HepG2 (cell line): ENCODE data around the gene DPYD. TPM values are rescaled to one million over a fixed set of nuclear protein-coding genes. Genes with fewer than 3 reads are reported as not detected.

Experiments
- ATAC-seq: fragments of 200-7000 bp; cut with Tn5 transposase; 3 replicates; pipeline ENCODE4 v1.9.1; 2020; ENCODE audit warnings: mild to moderate bottlenecking, moderate library complexity
- BruUV-seq: library from RNA; stranded (reverse); fragments of 400-500 nt; replicated peaks from 2 replicates; lab custom pipeline; 2021; lab: Mats Ljungman, UMichigan
- CTCF ChIA-PET: fragments of 300-600 bp; formaldehyde crosslinking; extraction: SDS; loops from one replicate; lab custom pipeline; 2021; ENCODE audit warnings: low total read pairs, inconsistent platforms, low intra/inter-chr PET ratio; lab: Yijun Ruan, JAX
- POLR2A ChIA-PET: fragments of 350-600 bp; sonication (Branson Sonifier 250); formaldehyde crosslinking; loops from one replicate; lab custom pipeline; 2020; ENCODE audit warnings: antibody characterized with exemption, inconsistent platforms; lab: Yijun Ruan, JAX
- DNase-seq: peaks from one replicate; pipeline ENCODE4 v3.0.0-alpha.2; 2015; ENCODE audit warnings: low spot score
- FAIRE-seq: peaks from 3 replicates; lab custom pipeline; 2011; peaks lifted over from hg19 to GRCh38; lab: Jason Lieb, UNC
- H2AFZ ChIP-seq: one replicate; pipeline ENCODE4 v1.6.1; 2011; ENCODE audit warnings: low read length, inconsistent platforms
- H3K27ac ChIP-seq: fragments of 300-600 bp; 3 replicates; pipeline ENCODE4 v1.8.0; 2011; ENCODE audit warnings: mixed run types, mild to moderate bottlenecking, mixed read lengths, low read length, inconsistent platforms; ENCODE audit not compliant: insufficient read depth; ENCODE audit errors: extremely low read length
- H3K27me3 ChIP-seq, 2 experiments: fragments of 200-600 bp in 1 of 2; 2 replicates in 1 of 2; 3 replicates in 1 of 2; pipeline versions ENCODE4 v1.6.0 to v1.8.0; 2011; ENCODE audit warnings: low read length in 2 of 2, mild to moderate bottlenecking in 2 of 2, moderate library complexity in 2 of 2, inconsistent platforms in 1 of 2; ENCODE audit not compliant: insufficient read depth in 2 of 2, control insufficient read depth in 1 of 2
- H3K36me3 ChIP-seq, 2 experiments: fragments of 200-600 bp in 1 of 2; replicated peaks in 1 of 2; 2 replicates in 1 of 2; 3 replicates in 1 of 2; pipeline versions ENCODE4 v1.5.1 to v1.8.0; 2011; ENCODE audit warnings: low read length in 2 of 2, inconsistent platforms in 1 of 2; ENCODE audit not compliant: insufficient read depth in 2 of 2, control insufficient read depth in 1 of 2
- H3K4me1 ChIP-seq: 2 replicates; pipeline ENCODE4 v1.5.1; 2012; ENCODE audit warnings: low read length, inconsistent platforms; ENCODE audit not compliant: insufficient read depth
- H3K4me2 ChIP-seq: 2 replicates; pipeline ENCODE4 v1.6.0; 2011; ENCODE audit warnings: low read depth, low read length, inconsistent platforms
- H3K4me3 ChIP-seq, 3 experiments: fragments of 200-600 bp in 1 of 3; sonication (generic), shearing (Covaris generic) in 1 of 3; replicated peaks in 1 of 3; 2 replicates each; pipeline ENCODE4 v1.5.1; 2011 to 2016; ENCODE audit warnings: low read length in 3 of 3, inconsistent platforms in 2 of 3, low read depth in 2 of 3, mild to moderate bottlenecking in 2 of 3, control low read depth in 1 of 3, mixed read lengths in 1 of 3; ENCODE audit not compliant: insufficient read depth in 1 of 3
- H3K79me2 ChIP-seq: one replicate; pipeline ENCODE4 v1.6.1; 2011; ENCODE audit warnings: low read length, inconsistent platforms; ENCODE audit not compliant: insufficient read depth
- H3K9ac ChIP-seq: 2 replicates; pipeline ENCODE4 v1.6.0; 2011; ENCODE audit warnings: mild to moderate bottlenecking, low read depth, low read length, inconsistent platforms; ENCODE audit not compliant: insufficient read depth
- H3K9me3 ChIP-seq: 2 replicates; pipeline ENCODE4 v1.5.1; 2012; ENCODE audit warnings: mild to moderate bottlenecking, low read length
- H4K20me1 ChIP-seq: 2 replicates; pipeline ENCODE4 v1.6.0; 2011; ENCODE audit warnings: inconsistent platforms, mild to moderate bottlenecking, low read length, moderate library complexity; ENCODE audit not compliant: insufficient read depth
- AHR ChIP-seq: IDR thresholded peaks from 2 replicates; pipeline ENCODE4 v1.6.1; 2018; ENCODE audit warnings: missing genetic modification reagents, missing compliant biosample characterization
- HOXA3 ChIP-seq: sonication (generic); formaldehyde crosslinking; IDR thresholded peaks from 2 replicates; pipeline ENCODE4 v1.5.0; 2020; ENCODE audit warnings: missing genetic modification reagents
- RFX5 ChIP-seq: IDR thresholded peaks from 2 replicates; pipeline ENCODE4 v1.6.1; 2011; ENCODE audit warnings: low read depth, low read length, improper control_type of control experiment
- SNAI1 ChIP-seq: sonication (generic); formaldehyde crosslinking; IDR thresholded peaks from 2 replicates; pipeline ENCODE4 v1.5.0; 2020; ENCODE audit warnings: mild to moderate bottlenecking, missing genetic modification reagents, borderline replicate concordance
- ZNF138 ChIP-seq: sonication (generic); formaldehyde crosslinking; IDR thresholded peaks from 2 replicates; pipeline ENCODE4 v1.5.0; 2020; ENCODE audit warnings: mild to moderate bottlenecking, low read depth, missing genetic modification reagents
- ZNF234 ChIP-seq: sonication (generic); formaldehyde crosslinking; conservative IDR thresholded peaks from 2 replicates; pipeline ENCODE4 v1.5.1; 2020; ENCODE audit warnings: mild to moderate bottlenecking, missing genetic modification reagents
- ZNF260 ChIP-seq: sonication (generic); formaldehyde crosslinking; IDR thresholded peaks from 2 replicates; pipeline ENCODE4 v1.4.0; 2020; ENCODE audit warnings: missing genetic modification reagents, low read depth, mild to moderate bottlenecking, borderline replicate concordance
- ZNF3 ChIP-seq: IDR thresholded peaks from 2 replicates; pipeline ENCODE4 v1.7.0; 2017; ENCODE audit warnings: inconsistent platforms
- ZNF44 ChIP-seq: sonication (generic); formaldehyde crosslinking; IDR thresholded peaks from 2 replicates; pipeline ENCODE4 v1.5.1; 2020; ENCODE audit warnings: mild to moderate bottlenecking, missing genetic modification reagents
- ZNF446 ChIP-seq: sonication (generic); formaldehyde crosslinking; IDR thresholded peaks from 2 replicates; pipeline ENCODE4 v1.5.0; 2020; ENCODE audit warnings: mild to moderate bottlenecking, missing genetic modification reagents
- ZNF619 ChIP-seq: sonication (generic); formaldehyde crosslinking; IDR thresholded peaks from 2 replicates; pipeline ENCODE4 v1.4.0; 2020; ENCODE audit warnings: mild to moderate bottlenecking, missing genetic modification reagents
- ZNF788 ChIP-seq: sonication (generic); formaldehyde crosslinking; IDR thresholded peaks from 2 replicates; pipeline ENCODE4 v1.5.0; 2020; ENCODE audit warnings: mild to moderate bottlenecking, missing genetic modification reagents, borderline replicate concordance
- WGBS: methylation state at CpG from one replicate; pipeline ENCODE4 v1.1.6; 2017; ENCODE audit warnings: low lambda C conversion rate; 5-methylcytosine and 5-hydroxymethylcytosine counted together
- in situ Hi-C: cut with HindIII; loops from 2 replicates; pipeline ENCODE4 v1.10.0; 2017; ENCODE audit warnings: low pct_unique_long_range_greater_than_20kb; ENCODE audit not compliant: extremely low pct_ligation_motif_present
- intact Hi-C: fragments of 100-400 bp; cut with micrococcal nuclease; formaldehyde crosslinking; loops from one replicate; pipeline ENCODE4 v1.10.0; 2022; ENCODE audit not compliant: unreplicated experiment
- polyA plus RNA-seq, 8 experiments: library from polyadenylated mRNA; depleted of rRNA in 3 of 8; stranded (reverse) in 7 of 8; unstranded in 1 of 8; fragments of >200 nt; fragmentation: Illumina TruSeq in 4 of 8; extraction: Trizol in 4 of 8; gene quantifications; 2 replicates each; pipeline versions ENCODE4 v1.2.1 to v1.2.3, GENCODE V29; 2011 to 2016; ENCODE audit warnings: low read depth in 4 of 8, missing spikeins in 1 of 8, mixed read lengths in 1 of 8; ENCODE audit not compliant: insufficient read depth in 1 of 8
- total RNA-seq, 5 experiments: library from RNA; depleted of rRNA; stranded (reverse); fragments of >200 nt; fragmentation: Illumina TruSeq; extraction: Trizol; gene quantifications; 2 replicates each; pipeline ENCODE4 v1.2.3, GENCODE V29; 2016; ENCODE audit warnings: low read depth in 1 of 5
- TF ChIP-seq, protein P1 (sequence below): sonication (generic); formaldehyde crosslinking; IDR thresholded peaks from 2 replicates; pipeline ENCODE4 v1.4.0; 2020; ENCODE audit warnings: mild to moderate bottlenecking, missing genetic modification reagents
- TF ChIP-seq, protein P2 (sequence below): sonication (generic); formaldehyde crosslinking; IDR thresholded peaks from 2 replicates; pipeline ENCODE4 v1.8.0; 2022; ENCODE audit warnings: mild to moderate bottlenecking, missing genetic modification reagents; ENCODE audit not compliant: insufficient replicate concordance

The DPYD gene
- total and polyA plus RNA-seq, 2 of the 13 experiments (the other 11 are each of a cell fraction or from before 2014, with no cell fraction given): 1.3 to 3.4 TPM

DNA sequence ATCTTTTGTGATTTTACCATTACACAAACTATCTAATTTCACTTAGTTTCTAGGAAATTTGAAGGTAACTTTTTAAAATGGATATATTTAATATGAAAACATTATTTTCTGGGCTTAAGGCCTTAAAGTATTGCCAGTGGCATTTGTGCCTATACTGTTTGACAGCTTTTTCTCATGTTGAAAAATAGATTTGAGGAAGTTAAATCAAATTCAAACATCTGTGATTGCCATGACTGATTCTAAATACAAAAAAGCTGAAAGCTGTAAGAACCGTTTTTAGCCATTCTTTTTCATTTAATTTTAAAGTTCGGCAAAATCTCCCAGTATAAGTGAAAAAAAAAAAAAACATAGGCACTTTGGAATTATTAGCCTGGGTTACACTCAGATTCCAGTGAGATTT is 301.1 kb downstream of the DPYD start:
- WGBS: 64% methylated on average over 2 of the region's 2 CpGs
- ChIA-PET CTCF (no interaction called here), POLR2A (no interaction called here)
- no peak for TF ChIP-seq AHR (CRISPR knock-in tag)
- no peak for TF ChIP-seq ZNF260 (CRISPR knock-in tag)
- Histone ChIP-seq H2AFZ (no peak overlapping the region), H3K9me3 (no peaks in the 10 kb centered on the region), H3K9ac (no peak overlapping the region), H3K4me1 (no peaks in the 10 kb centered on the region), H3K4me2 (no peak overlapping the region), H4K20me1 (no peaks in the 10 kb centered on the region), H3K79me2 (no peaks in the 10 kb centered on the region), H3K36me3 (no peaks in the 10 kb centered on the region), H3K27me3 (no peaks in the 10 kb centered on the region), H3K4me3 (no peak overlapping the region), H3K27ac (no peak overlapping the region)
- in situ Hi-C loops: no loop called here
- BruUV-seq: no TSS peak
- intact Hi-C loops: no loop called here
- ATAC-seq (no peak), FAIRE-seq (no peak), DNase-seq (no peak)

GRCh38 chr1:97610748-97611147 is 310.1 kb downstream of the DPYD start:
- DNase-seq: no peak
- in situ Hi-C loops (no loop called here), intact Hi-C loops (no loop called here)
- Histone ChIP-seq H3K4me3 (no peak overlapping the region), H3K9me3 (no peaks in the 10 kb centered on the region), H3K4me1 (no peaks in the 10 kb centered on the region), H3K9ac (no peak overlapping the region), H3K4me2 (no peak overlapping the region), H3K36me3 (no peaks in the 10 kb centered on the region), H4K20me1 (no peaks in the 10 kb centered on the region), H2AFZ (no peak overlapping the region), H3K27me3 (no peaks in the 10 kb centered on the region), H3K79me2 (no peaks in the 10 kb centered on the region), H3K27ac (no peak overlapping the region)
- ATAC-seq: no peak
- CTCF ChIA-PET: no interaction called here
- WGBS: 76% methylated on average over 3 of the region's 3 CpGs
- BruUV-seq: no TSS peak
- TF ChIP-seq ZNF619 (CRISPR knock-in tag): no peak
- TF ChIP-seq SNAI1 (CRISPR knock-in tag): no peak
- TF ChIP-seq ZNF788 (CRISPR knock-in tag): no peak
- TF ChIP-seq HOXA3: no peak
- TF ChIP-seq, protein P1, sequence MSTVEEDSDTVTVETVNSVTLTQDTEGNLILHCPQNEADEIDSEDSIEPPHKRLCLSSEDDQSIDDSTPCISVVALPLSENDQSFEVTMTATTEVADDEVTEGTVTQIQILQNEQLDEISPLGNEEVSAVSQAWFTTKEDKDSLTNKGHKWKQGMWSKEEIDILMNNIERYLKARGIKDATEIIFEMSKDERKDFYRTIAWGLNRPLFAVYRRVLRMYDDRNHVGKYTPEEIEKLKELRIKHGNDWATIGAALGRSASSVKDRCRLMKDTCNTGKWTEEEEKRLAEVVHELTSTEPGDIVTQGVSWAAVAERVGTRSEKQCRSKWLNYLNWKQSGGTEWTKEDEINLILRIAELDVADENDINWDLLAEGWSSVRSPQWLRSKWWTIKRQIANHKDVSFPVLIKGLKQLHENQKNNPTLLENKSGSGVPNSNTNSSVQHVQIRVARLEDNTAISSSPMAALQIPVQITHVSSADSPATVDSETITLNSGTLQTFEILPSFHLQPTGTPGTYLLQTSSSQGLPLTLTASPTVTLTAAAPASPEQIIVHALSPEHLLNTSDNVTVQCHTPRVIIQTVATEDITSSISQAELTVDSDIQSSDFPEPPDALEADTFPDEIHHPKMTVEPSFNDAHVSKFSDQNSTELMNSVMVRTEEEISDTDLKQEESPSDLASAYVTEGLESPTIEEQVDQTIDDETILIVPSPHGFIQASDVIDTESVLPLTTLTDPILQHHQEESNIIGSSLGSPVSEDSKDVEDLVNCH (CRISPR knock-in tag): no peak
- no peak for TF ChIP-seq ZNF3
- no peak for TF ChIP-seq ZNF44 (CRISPR knock-in tag)
- TF ChIP-seq, protein P2, sequence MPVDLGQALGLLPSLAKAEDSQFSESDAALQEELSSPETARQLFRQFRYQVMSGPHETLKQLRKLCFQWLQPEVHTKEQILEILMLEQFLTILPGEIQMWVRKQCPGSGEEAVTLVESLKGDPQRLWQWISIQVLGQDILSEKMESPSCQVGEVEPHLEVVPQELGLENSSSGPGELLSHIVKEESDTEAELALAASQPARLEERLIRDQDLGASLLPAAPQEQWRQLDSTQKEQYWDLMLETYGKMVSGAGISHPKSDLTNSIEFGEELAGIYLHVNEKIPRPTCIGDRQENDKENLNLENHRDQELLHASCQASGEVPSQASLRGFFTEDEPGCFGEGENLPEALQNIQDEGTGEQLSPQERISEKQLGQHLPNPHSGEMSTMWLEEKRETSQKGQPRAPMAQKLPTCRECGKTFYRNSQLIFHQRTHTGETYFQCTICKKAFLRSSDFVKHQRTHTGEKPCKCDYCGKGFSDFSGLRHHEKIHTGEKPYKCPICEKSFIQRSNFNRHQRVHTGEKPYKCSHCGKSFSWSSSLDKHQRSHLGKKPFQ (CRISPR knock-in tag): no peak
- TF ChIP-seq ZNF138 (CRISPR knock-in tag): no peak
- no peak for TF ChIP-seq ZNF446 (CRISPR knock-in tag)
- TF ChIP-seq RFX5: no peak
- no peak for TF ChIP-seq ZNF234 (CRISPR knock-in tag)
- no peak for FAIRE-seq
- POLR2A ChIA-PET: no interaction called here
